ENCODE results near the gene XAF1. TPM values are rescaled to one million over a fixed set of nuclear protein-coding genes. Genes with fewer than 3 reads are reported as not detected.

The XAF1 gene, protein sequence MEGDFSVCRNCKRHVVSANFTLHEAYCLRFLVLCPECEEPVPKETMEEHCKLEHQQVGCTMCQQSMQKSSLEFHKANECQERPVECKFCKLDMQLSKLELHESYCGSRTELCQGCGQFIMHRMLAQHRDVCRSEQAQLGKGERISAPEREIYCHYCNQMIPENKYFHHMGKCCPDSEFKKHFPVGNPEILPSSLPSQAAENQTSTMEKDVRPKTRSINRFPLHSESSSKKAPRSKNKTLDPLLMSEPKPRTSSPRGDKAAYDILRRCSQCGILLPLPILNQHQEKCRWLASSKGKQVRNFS
- total RNA-seq: 20.4 and 32.1 TPM in 2 replicates

DNA sequence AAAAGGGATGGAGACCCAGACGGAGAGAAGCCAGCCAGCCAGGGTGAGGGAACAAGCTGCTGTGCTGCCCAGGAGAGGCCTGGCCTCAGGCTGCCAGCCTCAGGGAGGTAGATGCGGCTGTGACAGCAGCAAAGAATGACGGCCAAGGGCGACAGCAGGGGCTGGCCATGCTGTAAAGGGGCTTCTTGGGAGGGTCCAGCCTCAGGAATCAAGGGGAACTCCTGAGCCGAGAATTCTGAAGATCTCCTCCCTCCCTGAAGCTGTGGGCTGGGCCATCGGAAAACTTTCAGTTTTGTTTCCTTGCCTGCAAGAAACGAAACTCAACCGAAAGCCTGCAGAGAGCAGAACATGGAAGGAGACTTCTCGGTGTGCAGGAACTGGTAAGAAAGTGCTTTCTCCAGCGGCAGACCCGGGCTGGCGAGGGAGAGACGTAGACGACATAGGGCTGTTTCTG lies at the start of gene XAF1:
Gene XAF1 (plus strand): TSS at position 316 of the 454 bp plus-strand sequence. CDS start 33 bp downstream, at position 349.

DNA sequence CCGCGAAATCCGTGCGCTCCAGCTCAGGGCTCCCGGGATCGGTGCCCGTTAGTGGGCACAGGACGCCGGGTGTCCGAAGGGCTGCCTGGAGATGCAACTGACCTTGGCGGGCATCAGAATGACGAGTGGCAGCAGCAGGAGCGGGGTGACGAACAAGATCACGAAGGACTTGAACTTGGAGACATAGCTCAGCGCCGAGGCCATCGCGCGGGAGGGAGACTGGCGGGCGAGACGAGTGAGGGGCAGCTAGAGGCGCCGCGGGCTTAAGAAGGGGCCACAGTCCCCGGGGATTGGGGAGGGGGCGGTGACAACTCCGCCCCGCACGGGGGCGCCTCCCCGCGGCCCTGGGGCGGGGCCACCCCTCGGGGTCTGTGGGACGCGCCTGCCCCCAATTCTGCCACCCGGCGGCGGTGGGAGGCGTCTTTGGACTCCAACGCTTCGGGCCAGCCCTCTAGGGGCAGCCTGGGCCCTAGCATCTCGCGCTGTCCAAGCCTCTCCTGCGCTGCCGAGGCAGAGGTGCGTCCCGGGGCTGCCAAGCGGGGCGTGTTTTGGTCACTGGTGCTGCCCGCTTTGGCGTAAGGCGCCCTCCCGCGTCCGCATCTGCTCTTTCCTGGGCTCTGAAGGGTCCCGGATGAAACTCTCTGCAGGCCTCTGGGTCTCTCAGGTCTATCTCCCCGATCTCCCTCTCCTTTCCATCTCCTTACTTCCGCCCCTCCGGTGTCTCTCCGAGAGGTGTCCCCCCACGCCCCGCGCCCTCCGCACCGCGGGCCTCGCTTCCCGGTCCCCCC lies 42.5 kb upstream of the XAF1 start, which contains the start of gene SLC13A5:
Gene SLC13A5 (minus strand): TSS at position 240 of the 788 bp plus-strand sequence. CDS start 36 bp downstream, at position 204.

DNA sequence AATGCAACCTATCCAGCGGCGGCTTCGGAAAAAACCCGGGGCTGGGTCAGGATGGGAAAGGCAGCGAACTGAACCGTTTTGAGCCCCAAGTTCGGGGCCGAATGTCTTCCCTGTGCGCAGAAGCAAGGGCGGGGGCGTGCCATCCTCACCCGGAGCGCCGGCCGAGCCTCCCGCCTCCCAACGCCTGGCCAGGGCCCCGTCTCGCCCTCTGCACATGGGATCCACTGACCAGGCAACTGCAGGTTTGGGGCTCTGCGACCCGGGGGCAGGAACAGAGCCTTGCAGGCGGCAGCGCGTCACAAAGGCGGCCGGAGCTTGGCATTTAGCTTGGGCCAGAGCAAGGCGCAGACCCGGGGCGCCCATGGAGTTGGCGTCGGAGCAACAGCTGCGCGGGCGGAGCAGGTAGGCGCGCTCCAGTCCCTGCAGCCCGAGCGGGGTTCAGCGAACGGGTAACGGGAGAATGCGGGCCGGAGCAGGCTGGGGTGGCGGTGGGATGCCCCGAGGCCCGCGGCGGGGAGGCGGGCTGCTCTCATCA lies 20.1 kb downstream of the XAF1 start, which contains the start of gene FBXO39:
Gene FBXO39 (plus strand): TSS at position 345 of the 535 bp plus-strand sequence. CDS start 3,654 bp downstream, outside the sequence.

Other genes with a start within 250 kb of the XAF1 start
- 0.44 and 0.50 TPM in 2 replicates for gene PITPNM3, start 199.5 kb upstream of the XAF1 start, total RNA-seq
- 10.5 and 18.9 TPM in 2 replicates for gene KIAA0753, start 115.3 kb upstream of the XAF1 start, total RNA-seq
- gene TXNDC17, start 115.0 kb upstream of the XAF1 start, total RNA-seq: 68.1 and 231 TPM in 2 replicates
- gene MED31, start 104.4 kb upstream of the XAF1 start, total RNA-seq: 3.0 and 9.5 TPM in 2 replicates
- 0.58 and 1.2 TPM in 2 replicates for gene C17orf100, start 104.3 kb upstream of the XAF1 start, total RNA-seq
- not detected in 2 replicates for gene SLC13A5, start 42.7 kb upstream of the XAF1 start, total RNA-seq
- gene FBXO39, start 20.2 kb downstream of the XAF1 start, total RNA-seq: 0.15 TPM in 1 of 2 replicates, not detected in the other
- gene TEKT1, start 75.7 kb downstream of the XAF1 start, total RNA-seq: not detected in 2 replicates
- gene ALOX12, start 240.0 kb downstream of the XAF1 start, total RNA-seq: under 0.01 TPM in 1 of 2 replicates, not detected in the other